Stimulated activated CD8-positive, alpha-beta memory T cell treated with anti-CD3 and anti-CD28 coated beads, Interleukin-12 subunit alpha, Interleukin-12 subunit beta, amount 100 ng/mL, for 1 hour (primary cell): ENCODE data around the gene ZNF398.
"Not testable (repeated sequence)": the region's sequence is repeated elsewhere in the genome, so short reads cannot be mapped to it uniquely, and the experiment has no call there.

ENCODE experiments used
- DNase-seq: peaks from one replicate; pipeline ENCODE4 v3.0.0-alpha.2; 2020; ENCODE audit warnings: low read depth

ZNF398 gene

GRCh38 chr7:149147072-149147751 lies at the start of gene ZNF398:
TSS of gene ZNF398 (plus strand) at chr7:149147453. CDS start at chr7:149147743, 290 bp downstream.
- peak; percentile 60 for DNase-seq

GRCh38 chr7:149099058-149099457 lies 48.2 kb upstream of the ZNF398 start:
- DNase-seq, result no peak

- DNase-seq, result no peak
These were observed 46.4 kb upstream of the ZNF398 start for GRCh38 chr7:149100821-149101220.

GRCh38 chr7:149102666-149103065 lies 44.6 kb upstream of the ZNF398 start:
- DNase-seq, result no peak

- DNase-seq, result no peak
These were observed 43.8 kb upstream of the ZNF398 start for GRCh38 chr7:149103424-149103823.

- DNase-seq, result no peak
These were observed 43.0 kb upstream of the ZNF398 start for GRCh38 chr7:149104214-149104613.

- DNase-seq, result no peak
These were observed 42.5 kb upstream of the ZNF398 start for GRCh38 chr7:149104749-149105148.

- no peak for DNase-seq
These were observed 37.3 kb upstream of the ZNF398 start for GRCh38 chr7:149109969-149110368.

GRCh38 chr7:149125189-149125862 lies 21.9 kb upstream of the ZNF398 start:
- no peak for DNase-seq

GRCh38 chr7:149125863-149126661 lies 21.2 kb upstream of the ZNF398 start, which contains the start of gene ZNF425:
TSS of gene ZNF425 (minus strand) at chr7:149126324. CDS start at chr7:149126213, 111 bp downstream.
- peak; percentile 86 for DNase-seq

GRCh38 chr7:149126662-149127266 lies 20.5 kb upstream of the ZNF398 start:
- DNase-seq, result peak; percentile 30

GRCh38 chr7:149130572-149131198 lies 16.6 kb upstream of the ZNF398 start:
- no peak for DNase-seq

GRCh38 chr7:149133028-149133710 lies 14.1 kb upstream of the ZNF398 start:
- DNase-seq, result no peak

- DNase-seq, result no peak
These were observed 11.1 kb upstream of the ZNF398 start for GRCh38 chr7:149136118-149136517.

GRCh38 chr7:149140831-149141230 lies 6.4 kb upstream of the ZNF398 start:
- no peak for DNase-seq

GRCh38 chr7:149141893-149142292 lies 5.4 kb upstream of the ZNF398 start:
- no peak for DNase-seq

- not testable (repeated sequence) for DNase-seq
These were observed 2.8 kb upstream of the ZNF398 start for GRCh38 chr7:149144436-149144922.

GRCh38 chr7:149145031-149145845 lies 2.0 kb upstream of the ZNF398 start:
- DNase-seq, result no peak

- peak; percentile 35 for DNase-seq
These were observed 750 bp downstream of the ZNF398 start for GRCh38 chr7:149147752-149148653.
